H1 (cell line): ENCODE measurements around the gene WDR90. TPM values are rescaled to one million over a fixed set of nuclear protein-coding genes. Genes with fewer than 3 reads are reported as not detected.

Experiments
- CTCF ChIA-PET: fragments of 300-600 bp; sonication (Branson Sonifier 250); formaldehyde crosslinking; loops from one replicate; lab custom pipeline; 2021; ENCODE audit not compliant: partially characterized antibody; lab: Charles Lee
- POLR2A ChIA-PET: fragments of 300-600 bp; sonication (Branson Sonifier 250); formaldehyde crosslinking; loops from one replicate; lab custom pipeline; 2021; ENCODE audit warnings: inconsistent platforms; ENCODE audit not compliant: partially characterized antibody; lab: Charles Lee
- DNase-seq, 2 experiments: peaks; one replicate each; pipeline versions ENCODE4 v3.0.0 to v3.0.0-alpha.2; 2010 to 2022; ENCODE audit warnings: low spot score in 2 of 2, low read depth in 1 of 2, mixed read lengths in 1 of 2
- FAIRE-seq: peaks from 2 replicates; lab custom pipeline; 2011; peaks lifted over from hg19 to GRCh38; lab: Jason Lieb, UNC
- H2AFZ ChIP-seq: 2 replicates; pipeline ENCODE4 v1.8.1; 2012; ENCODE audit warnings: low read length, inconsistent platforms
- H2AK5ac ChIP-seq: 2 replicates; pipeline ENCODE4 v1.6.1; 2013; ENCODE audit warnings: low read depth, low read length
- H2BK120ac ChIP-seq: replicated peaks from 2 replicates; pipeline ENCODE3; 2013; ENCODE audit warnings: low read depth, low read length, inconsistent platforms
- H2BK12ac ChIP-seq: 2 replicates; pipeline ENCODE4 v1.6.1; 2013; ENCODE audit warnings: low read depth, low read length
- H2BK15ac ChIP-seq: 2 replicates; pipeline ENCODE4 v1.6.1; 2013; ENCODE audit warnings: low read length
- H2BK20ac ChIP-seq: 2 replicates; pipeline ENCODE4 v1.6.1; 2013; ENCODE audit warnings: low read length
- H2BK5ac ChIP-seq: 2 replicates; pipeline ENCODE4 v1.6.1; 2013; ENCODE audit warnings: low read depth, low read length
- H3K14ac ChIP-seq: 2 replicates; pipeline ENCODE4 v1.6.1; 2013; ENCODE audit warnings: inconsistent platforms; ENCODE audit not compliant: insufficient read length
- H3K18ac ChIP-seq: 2 replicates; pipeline ENCODE4 v1.6.1; 2013; ENCODE audit warnings: low read length; ENCODE audit errors: extremely low read depth
- H3K23ac ChIP-seq: 2 replicates; pipeline ENCODE4 v1.6.1; 2013; ENCODE audit warnings: inconsistent platforms; ENCODE audit not compliant: insufficient read length
- H3K23me2 ChIP-seq: 2 replicates; pipeline ENCODE4 v1.6.1; 2013; ENCODE audit warnings: low read depth, low read length
- H3K27ac ChIP-seq: 2 replicates; pipeline ENCODE4 v1.6.1; 2011; ENCODE audit warnings: low read depth, low read length, inconsistent platforms
- H3K27me3 ChIP-seq, 4 experiments: replicated peaks in 1 of 4; 1 replicate in 1 of 4; 2 replicates in 3 of 4; pipeline versions ENCODE4 v1.6.1 to v1.8.1; 2011 to 2013; ENCODE audit warnings: low read length in 3 of 4, mild to moderate bottlenecking in 3 of 4, inconsistent platforms in 2 of 4, mixed read lengths in 2 of 4, moderate library complexity in 1 of 4; ENCODE audit not compliant: control insufficient read depth in 3 of 4, insufficient read depth in 3 of 4; ENCODE audit errors: extremely low read depth in 1 of 4
- H3K36me3 ChIP-seq, 4 experiments: 2 replicates each; pipeline versions ENCODE4 v1.6.1 to v1.8.1; 2011 to 2013; ENCODE audit warnings: mild to moderate bottlenecking in 4 of 4, low read length in 3 of 4, moderate library complexity in 2 of 4, control low read depth in 1 of 4, inconsistent platforms in 1 of 4; ENCODE audit not compliant: insufficient read depth in 4 of 4, control insufficient read depth in 2 of 4
- H3K4ac ChIP-seq: replicated peaks from 2 replicates; pipeline ENCODE3; 2013; ENCODE audit warnings: low read length, low read depth, mixed read lengths, inconsistent platforms; ENCODE audit not compliant: insufficient read length
- H3K4me1 ChIP-seq, 4 experiments: replicated peaks in 1 of 4; 1 replicate in 1 of 4; 2 replicates in 3 of 4; pipeline versions ENCODE4 v1.6.1 to v1.8.1; 2011 to 2013; ENCODE audit warnings: low read length in 3 of 4, inconsistent platforms in 2 of 4, mixed read lengths in 1 of 4; ENCODE audit not compliant: insufficient read depth in 4 of 4, control insufficient read depth in 3 of 4
- H3K4me2 ChIP-seq, 2 experiments: 2 replicates each; pipeline versions ENCODE4 v1.6.1 to v1.8.1; 2011 to 2013; ENCODE audit warnings: low read depth in 2 of 2, low read length in 2 of 2, control low read depth in 1 of 2, inconsistent platforms in 1 of 2, mild to moderate bottlenecking in 1 of 2; ENCODE audit not compliant: insufficient read depth in 1 of 2
- H3K4me3 ChIP-seq, 4 experiments: fragments of 200-600, 300-600 bp in 1 of 4; sonication (generic), shearing (Covaris generic), sonication (Bioruptor Twin) in 1 of 4; 2 replicates each; pipeline versions ENCODE4 v1.5.1 to v1.8.1; 2011 to 2016; ENCODE audit warnings: low read length in 4 of 4, low read depth in 3 of 4, control low read depth in 2 of 4, inconsistent platforms in 2 of 4, mild to moderate bottlenecking in 2 of 4, mixed read lengths in 1 of 4, moderate library complexity in 1 of 4; ENCODE audit not compliant: insufficient read depth in 2 of 4; ENCODE audit errors: extremely low read depth in 1 of 4
- H3K56ac ChIP-seq: replicated peaks from 2 replicates; pipeline ENCODE3; 2013; ENCODE audit warnings: low read depth, mild to moderate bottlenecking, mixed read lengths, low read length, inconsistent platforms; ENCODE audit not compliant: insufficient read length
- H3K79me1 ChIP-seq: 2 replicates; pipeline ENCODE4 v1.6.1; 2013; ENCODE audit warnings: low read depth, low read length, control low read depth
- H3K79me2 ChIP-seq, 2 experiments: 2 replicates each; pipeline versions ENCODE4 v1.6.1 to v1.8.1; 2012 to 2013; ENCODE audit warnings: low read length in 2 of 2, mild to moderate bottlenecking in 2 of 2, inconsistent platforms in 1 of 2; ENCODE audit not compliant: insufficient read depth in 2 of 2, control insufficient read depth in 1 of 2
- H3K9ac ChIP-seq, 4 experiments: replicated peaks in 1 of 4; 1 replicate in 1 of 4; 2 replicates in 3 of 4; pipeline versions ENCODE4 v1.6.1 to v1.8.1; 2011 to 2013; ENCODE audit warnings: low read depth in 3 of 4, low read length in 3 of 4, control low read depth in 2 of 4, mild to moderate bottlenecking in 2 of 4, moderate library complexity in 2 of 4, inconsistent platforms in 1 of 4; ENCODE audit errors: extremely low read depth in 1 of 4
- H3K9me3 ChIP-seq, 2 experiments: 2 replicates each; pipeline versions ENCODE4 v1.6.1 to v1.8.1; 2012 to 2013; ENCODE audit warnings: mild to moderate bottlenecking in 2 of 2, moderate library complexity in 2 of 2, control low read depth in 1 of 2, inconsistent platforms in 1 of 2, low read depth in 1 of 2, low read length in 1 of 2, mixed read lengths in 1 of 2; ENCODE audit not compliant: insufficient read depth in 2 of 2
- H4K20me1 ChIP-seq, 2 experiments: replicated peaks in 1 of 2; 2 replicates each; pipeline versions ENCODE3 to v1.8.1; 2011 to 2013; ENCODE audit warnings: inconsistent platforms in 2 of 2, low read length in 2 of 2, mild to moderate bottlenecking in 1 of 2; ENCODE audit not compliant: insufficient read depth in 2 of 2, control insufficient read depth in 1 of 2
- H4K5ac ChIP-seq: 2 replicates; pipeline ENCODE4 v1.6.1; 2013; ENCODE audit warnings: low read length, low read depth, mixed read lengths, inconsistent platforms; ENCODE audit not compliant: insufficient read length
- H4K8ac ChIP-seq: 2 replicates; pipeline ENCODE4 v1.8.0; 2013; ENCODE audit warnings: mild to moderate bottlenecking, moderate library complexity, low read length, inconsistent platforms; ENCODE audit not compliant: insufficient read depth; ENCODE audit errors: extremely low read depth
- H4K91ac ChIP-seq: replicated peaks from 2 replicates; pipeline ENCODE3; 2013; ENCODE audit warnings: low read length, mixed read lengths, inconsistent platforms; ENCODE audit not compliant: insufficient read length
- BRCA1 ChIP-seq: IDR thresholded peaks from 2 replicates; pipeline ENCODE4 v1.6.1; 2012; ENCODE audit warnings: low read depth, low read length, improper control_type of control experiment
- CTBP2 ChIP-seq: IDR thresholded peaks from 2 replicates; pipeline ENCODE4 v1.7.0; 2011; ENCODE audit warnings: borderline replicate concordance, mild to moderate bottlenecking, moderate library complexity, mixed read lengths, low read length; ENCODE audit not compliant: insufficient read depth, insufficient read length
- NRF1 ChIP-seq: IDR thresholded peaks from 2 replicates; pipeline ENCODE4 v1.6.1; 2011; ENCODE audit warnings: mild to moderate bottlenecking, low read depth, low read length, improper control_type of control experiment
- POLR2A ChIP-seq, 2 experiments: IDR thresholded peaks; 1 replicate in 1 of 2; 2 replicates in 1 of 2; pipeline ENCODE4 v1.6.1; 2011; ENCODE audit warnings: low read depth in 2 of 2, low read length in 2 of 2, mild to moderate bottlenecking in 2 of 2; ENCODE audit errors: control extremely low read depth in 1 of 2
- RBBP5 ChIP-seq: IDR thresholded peaks from 2 replicates; pipeline ENCODE4 v1.7.1; 2012; ENCODE audit warnings: low read depth, mild to moderate bottlenecking, inconsistent platforms, low read length, moderate library complexity, borderline replicate concordance
- SIX5 ChIP-seq: IDR thresholded peaks from 2 replicates; pipeline ENCODE4 v1.6.1; 2011; ENCODE audit warnings: mild to moderate bottlenecking, low read depth, low read length
- SP1 ChIP-seq: IDR thresholded peaks from 2 replicates; pipeline ENCODE4 v1.6.1; 2011; ENCODE audit warnings: low read depth, low read length
- TBP ChIP-seq: IDR thresholded peaks from 2 replicates; pipeline ENCODE4 v1.6.1; 2011; ENCODE audit warnings: low read depth, low read length, improper control_type of control experiment
- YY1 ChIP-seq: IDR thresholded peaks from 2 replicates; pipeline ENCODE4 v1.6.1; 2011; ENCODE audit warnings: low read depth, mild to moderate bottlenecking, low read length
- ZNF274 ChIP-seq: IDR thresholded peaks from 2 replicates; pipeline ENCODE4 v1.7.0; 2012; ENCODE audit warnings: low read length, borderline replicate concordance; ENCODE audit errors: extremely low read depth
- WGBS, 2 experiments: shearing (Covaris generic) in 1 of 2; methylation state at CpG; one replicate each; pipeline versions ENCODE4 v1.1.6 to v1.1.7; 2013 to 2015; ENCODE audit warnings: low lambda C conversion rate in 2 of 2, mixed read lengths in 2 of 2, inconsistent platforms in 1 of 2, low coverage in 1 of 2, missing lambda C conversion rate in 1 of 2; ENCODE audit not compliant: insufficient replicate concordance in 2 of 2, insufficient coverage in 1 of 2, insufficient read length in 1 of 2; ENCODE audit errors: extremely low coverage in 1 of 2, missing lambda C conversion rate in 1 of 2; 5-methylcytosine and 5-hydroxymethylcytosine counted together
- polyA plus RNA-seq, 7 experiments: library from polyadenylated mRNA; depleted of rRNA in 3 of 7; stranded (reverse) in 5 of 7; unstranded in 2 of 7; fragments of >200 nt in 5 of 7; fragments of 200-250 nt in 2 of 7; gene quantifications; 1 replicate in 5 of 7; 2 replicates in 1 of 7; 4 replicates in 1 of 7; pipeline versions ENCODE4 v1.2.1 to v1.2.3, GENCODE V29; 2011 to 2013; ENCODE audit warnings: missing spikeins in 2 of 7, mixed read lengths in 2 of 7
- total RNA-seq: library from RNA; stranded (reverse); fragmentation: NEBNext Ultra II Directional; extraction: Animal tissue kit (Norgen Biotek cat#: 25700); gene quantifications from 2 replicates; pipeline ENCODE4 v1.2.1, GENCODE V29; 2021
- TF ChIP-seq, protein P1 (sequence below): IDR thresholded peaks from 2 replicates; pipeline ENCODE4 v1.6.1; 2012; ENCODE audit warnings: inconsistent platforms
- TF ChIP-seq, protein P2 (sequence below): IDR thresholded peaks from 2 replicates; pipeline ENCODE4 v1.6.1; 2011; ENCODE audit warnings: low read depth, mild to moderate bottlenecking, low read length; ENCODE audit not compliant: insufficient read depth

The WDR90 gene
- total and polyA plus RNA-seq, 2 of the 8 experiments (the other 6 are each of a cell fraction or from before 2014, with no cell fraction given), result 24.0 to 47.2 TPM

DNA sequence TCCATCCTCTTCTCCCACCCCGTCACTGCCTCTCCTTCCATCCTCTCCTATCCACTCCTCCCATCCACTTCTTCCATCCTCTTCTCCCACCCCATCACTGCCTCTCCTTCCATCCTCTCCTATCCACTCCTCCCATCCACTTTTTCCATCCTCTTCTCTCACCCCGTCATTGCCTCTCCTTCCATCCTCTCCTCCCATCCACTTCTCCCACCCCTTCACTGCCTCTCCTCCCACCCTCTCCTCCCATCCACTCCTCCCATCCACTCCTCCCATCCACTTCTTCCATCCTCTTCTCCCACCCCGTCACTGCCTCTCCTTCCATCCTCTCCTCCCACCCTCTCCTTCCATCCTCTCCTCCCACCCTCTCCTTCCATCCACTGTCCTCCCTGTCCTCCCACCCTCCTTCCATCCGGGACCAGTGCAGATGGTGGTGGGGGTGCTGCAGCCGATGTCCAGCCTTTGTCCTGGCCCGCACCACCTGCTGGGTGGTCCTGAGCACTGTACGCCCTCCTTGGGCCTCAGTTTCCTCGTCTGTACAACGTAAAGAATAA, 17.3 kb upstream of the WDR90 start:
- Histone ChIP-seq H4K5ac (no peak overlapping the region), H2AK5ac (peak overlapping the region; percentile 11; the same call in 1 of the 2 replicates), H2BK15ac (no peak overlapping the region), H3K18ac (no peak overlapping the region), H3K23me2 (peaks cover 8% of the 10 kb centered on the region; the same call in 1 of the 2 replicates), H3K14ac (no peak overlapping the region), H3K27ac (no peak overlapping the region), H3K4ac (no peak overlapping the region), H4K20me1 (peaks cover 3 to 10% of the 10 kb centered on the region in 2 experiments), H3K27me3 (no peaks in the 10 kb centered on the region), H3K23ac (no peak overlapping the region), H2AFZ (no peak overlapping the region), H3K9me3 (no peaks in the 10 kb centered on the region), H3K36me3 (peaks cover 0 to 21% (median 3%) of the 10 kb centered on the region in 4 experiments; a peak in 4 of 8 replicates), H3K4me1 (peaks cover 0 to 29% (median 22%) of the 10 kb centered on the region in 4 experiments; a peak in 6 of 7 replicates), H3K79me2 (peaks cover 0 to 6% of the 10 kb centered on the region in 2 experiments; a peak in 1 of 4 replicates), H3K4me3 (no peak overlapping the region), H3K4me2 (peak overlapping the region; percentile 11 to 79; a peak in 1 of 4 replicates), H2BK5ac (no peak overlapping the region), H4K91ac (no peak overlapping the region), H4K8ac (no peak overlapping the region; the same call in 1 of the 2 replicates), H2BK20ac (no peak overlapping the region), H2BK12ac (no peak overlapping the region), H2BK120ac (no peak overlapping the region), H3K9ac (no peak overlapping the region), H3K79me1 (no peaks in the 10 kb centered on the region), H3K56ac (no peak overlapping the region)
- FAIRE-seq (no peak), DNase-seq (no peak)
- CTCF ChIA-PET, result interaction anchor here (0.7 to 1.9 kb wide), 2 partner anchors 12 to 16 kb away, joined by 3 to 6 read pairs; no protein-coding TSS in a partner anchor
- TF ChIP-seq NRF1 (no peak), YY1 (no peak), RBBP5 (no peak), ZNF274 (no peak), TBP (no peak), POLR2A (IDR thresholded peaks at IDR 0.05; ENCODE audit: control extremely low read depth in 1 of 2, low read depth in 2 of 2, low read length in 2 of 2) (no peak), SIX5 (no peak), SP1 (no peak), BRCA1 (no peak), CTBP2 (no peak)
- TF ChIP-seq, protein P1, sequence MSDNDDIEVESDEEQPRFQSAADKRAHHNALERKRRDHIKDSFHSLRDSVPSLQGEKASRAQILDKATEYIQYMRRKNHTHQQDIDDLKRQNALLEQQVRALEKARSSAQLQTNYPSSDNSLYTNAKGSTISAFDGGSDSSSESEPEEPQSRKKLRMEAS, result no peak
- TF ChIP-seq, protein P2, sequence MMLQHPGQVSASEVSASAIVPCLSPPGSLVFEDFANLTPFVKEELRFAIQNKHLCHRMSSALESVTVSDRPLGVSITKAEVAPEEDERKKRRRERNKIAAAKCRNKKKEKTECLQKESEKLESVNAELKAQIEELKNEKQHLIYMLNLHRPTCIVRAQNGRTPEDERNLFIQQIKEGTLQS, result no peak
- WGBS, 2 experiments, result 93 to 100% methylated on average over 1 to 9 of the region's 9 CpGs
- POLR2A ChIA-PET, result interaction anchor here (0.6 to 1.4 kb wide), 6 partner anchors 13 to 232 kb away, joined by 3 to 5 read pairs (median 4); partner anchors contain the start of gene RAB40C
